Measurements from ENCODE around the gene PNPO. TPM values are rescaled to one million over a fixed set of nuclear protein-coding genes. Genes with fewer than 3 reads are reported as not detected.

Gene PNPO
- polyA plus RNA-seq, 1 donor from 2014 or later, result 1.7 TPM

DNA sequence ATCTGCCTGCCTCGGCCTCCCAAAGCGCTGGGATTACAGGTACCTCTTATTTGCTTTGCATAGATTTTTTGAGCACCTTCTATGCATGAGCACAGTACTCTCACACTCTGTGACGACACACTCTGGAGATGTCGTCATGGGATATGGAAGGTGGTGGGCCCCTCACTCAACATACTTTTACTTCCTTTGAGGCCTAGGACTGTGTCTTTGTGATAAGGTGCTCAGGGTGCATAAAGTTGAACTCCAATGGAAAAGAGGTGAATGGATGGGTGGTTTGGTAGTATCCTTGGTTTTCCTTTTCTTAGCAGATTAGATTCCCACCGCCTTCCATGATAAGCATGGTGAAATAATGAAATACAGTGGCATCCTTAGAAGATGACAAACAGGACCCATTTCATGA lies 23.5 kb downstream of the PNPO start:
- no peak overlapping the region for H3K4me2 ChIP-seq (ENCODE audit: low read length)
- no peaks in the 10 kb centered on the region for H3K9me2 ChIP-seq (ENCODE audit: insufficient read depth, low read length)
- TF ChIP-seq TAF1 (IDR thresholded peaks at IDR 0.05; ENCODE audit: low read depth) (no peak), SMC3 (conservative IDR thresholded peaks at IDR 0.05; ENCODE audit: poor library complexity) (no peak), MXI1 (conservative IDR thresholded peaks at IDR 0.05; ENCODE audit: poor library complexity, severe bottlenecking) (no peak), EZH2 (IDR thresholded peaks at IDR 0.05; ENCODE audit: borderline replicate concordance, insufficient read depth, low read length, poor library complexity, severe bottlenecking) (no peak)
- TF ChIP-seq, protein P1, sequence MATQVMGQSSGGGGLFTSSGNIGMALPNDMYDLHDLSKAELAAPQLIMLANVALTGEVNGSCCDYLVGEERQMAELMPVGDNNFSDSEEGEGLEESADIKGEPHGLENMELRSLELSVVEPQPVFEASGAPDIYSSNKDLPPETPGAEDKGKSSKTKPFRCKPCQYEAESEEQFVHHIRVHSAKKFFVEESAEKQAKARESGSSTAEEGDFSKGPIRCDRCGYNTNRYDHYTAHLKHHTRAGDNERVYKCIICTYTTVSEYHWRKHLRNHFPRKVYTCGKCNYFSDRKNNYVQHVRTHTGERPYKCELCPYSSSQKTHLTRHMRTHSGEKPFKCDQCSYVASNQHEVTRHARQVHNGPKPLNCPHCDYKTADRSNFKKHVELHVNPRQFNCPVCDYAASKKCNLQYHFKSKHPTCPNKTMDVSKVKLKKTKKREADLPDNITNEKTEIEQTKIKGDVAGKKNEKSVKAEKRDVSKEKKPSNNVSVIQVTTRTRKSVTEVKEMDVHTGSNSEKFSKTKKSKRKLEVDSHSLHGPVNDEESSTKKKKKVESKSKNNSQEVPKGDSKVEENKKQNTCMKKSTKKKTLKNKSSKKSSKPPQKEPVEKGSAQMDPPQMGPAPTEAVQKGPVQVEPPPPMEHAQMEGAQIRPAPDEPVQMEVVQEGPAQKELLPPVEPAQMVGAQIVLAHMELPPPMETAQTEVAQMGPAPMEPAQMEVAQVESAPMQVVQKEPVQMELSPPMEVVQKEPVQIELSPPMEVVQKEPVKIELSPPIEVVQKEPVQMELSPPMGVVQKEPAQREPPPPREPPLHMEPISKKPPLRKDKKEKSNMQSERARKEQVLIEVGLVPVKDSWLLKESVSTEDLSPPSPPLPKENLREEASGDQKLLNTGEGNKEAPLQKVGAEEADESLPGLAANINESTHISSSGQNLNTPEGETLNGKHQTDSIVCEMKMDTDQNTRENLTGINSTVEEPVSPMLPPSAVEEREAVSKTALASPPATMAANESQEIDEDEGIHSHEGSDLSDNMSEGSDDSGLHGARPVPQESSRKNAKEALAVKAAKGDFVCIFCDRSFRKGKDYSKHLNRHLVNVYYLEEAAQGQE (IDR thresholded peaks at IDR 0.05; ENCODE audit: borderline replicate concordance), result no peak
- no peak overlapping the region for H3K27ac ChIP-seq (ENCODE audit: low read length)
- no peaks in the 10 kb centered on the region for H3K27me3 ChIP-seq (ENCODE audit: insufficient read depth, low read depth, low read length)
- no peak overlapping the region for H3K4me3 ChIP-seq (ENCODE audit: low read length)
- H3K9ac ChIP-seq (ENCODE audit: low read length), result no peak overlapping the region
- H3K36me3 ChIP-seq (ENCODE audit: insufficient read depth, low read length), result no peaks in the 10 kb centered on the region
- H2AFZ ChIP-seq (ENCODE audit: low read depth, low read length), result no peak overlapping the region
- H4K20me1 ChIP-seq (ENCODE audit: insufficient read depth), result no peaks in the 10 kb centered on the region
- no peaks in the 10 kb centered on the region for H3F3A ChIP-seq (ENCODE audit: insufficient read depth, low read length, poor library complexity, severe bottlenecking)
- no peaks in the 10 kb centered on the region for H3K9me3 ChIP-seq (ENCODE audit: low read length)
- H3K79me2 ChIP-seq (replicated peaks; ENCODE audit: insufficient read depth, low read length), result no peaks in the 10 kb centered on the region

DNA sequence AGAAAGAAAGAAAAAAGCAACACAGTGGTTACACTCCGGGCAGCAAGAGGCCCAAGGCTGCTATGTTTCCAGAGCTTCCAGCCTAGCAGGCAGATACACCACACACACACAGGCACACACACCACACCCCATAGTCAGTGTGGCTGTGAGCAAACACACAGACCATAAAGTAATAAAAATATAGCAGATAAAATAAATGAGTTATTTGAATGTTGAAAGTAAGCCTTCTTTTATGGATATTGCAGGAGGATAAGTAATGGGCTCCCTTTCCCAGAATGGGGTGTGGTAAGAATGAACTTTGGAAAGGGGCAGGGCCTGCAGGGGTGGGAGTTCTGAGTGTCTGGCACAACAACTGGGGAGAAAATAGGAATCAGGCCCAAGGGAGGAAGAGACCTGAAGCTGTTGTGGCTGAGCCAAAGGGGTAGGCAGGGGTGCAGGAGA lies 24.7 kb downstream of the PNPO start:
- no peak overlapping the region for H3K4me2 ChIP-seq (ENCODE audit: low read length)
- H3K9me3 ChIP-seq (ENCODE audit: low read length), result no peaks in the 10 kb centered on the region
- H3F3A ChIP-seq (ENCODE audit: insufficient read depth, low read length, poor library complexity, severe bottlenecking), result no peaks in the 10 kb centered on the region

More for the DNA sequence above, 24.7 kb downstream of the PNPO start:
- Histone ChIP-seq H3K36me3 (ENCODE audit: insufficient read depth, low read length) (no peaks in the 10 kb centered on the region), H3K9ac (ENCODE audit: low read length) (no peak overlapping the region), H3K27me3 (ENCODE audit: insufficient read depth, low read depth, low read length) (no peaks in the 10 kb centered on the region), H3K79me2 (replicated peaks; ENCODE audit: insufficient read depth, low read length) (no peaks in the 10 kb centered on the region), H3K9me2 (ENCODE audit: insufficient read depth, low read length) (no peaks in the 10 kb centered on the region), H3K4me3 (ENCODE audit: low read length) (no peak overlapping the region), H3K27ac (ENCODE audit: low read length) (no peak overlapping the region), H2AFZ (ENCODE audit: low read depth, low read length) (no peak overlapping the region), H4K20me1 (ENCODE audit: insufficient read depth) (no peaks in the 10 kb centered on the region)
- TF ChIP-seq EP300 (conservative IDR thresholded peaks at IDR 0.05; ENCODE audit: poor library complexity, severe bottlenecking) (no peak), POLR2AphosphoS5 (IDR thresholded peaks at IDR 0.05) (no peak), EZH2 (IDR thresholded peaks at IDR 0.05; ENCODE audit: borderline replicate concordance, insufficient read depth, low read length, poor library complexity, severe bottlenecking) (no peak), SMC3 (conservative IDR thresholded peaks at IDR 0.05; ENCODE audit: poor library complexity) (no peak), RAD21 (conservative IDR thresholded peaks at IDR 0.05) (no peak), TAF1 (IDR thresholded peaks at IDR 0.05; ENCODE audit: low read depth) (no peak), MXI1 (conservative IDR thresholded peaks at IDR 0.05; ENCODE audit: poor library complexity, severe bottlenecking) (no peak)
- TF ChIP-seq, protein P1 (IDR thresholded peaks at IDR 0.05; ENCODE audit: borderline replicate concordance), result no peak
- TF ChIP-seq, protein P2, sequence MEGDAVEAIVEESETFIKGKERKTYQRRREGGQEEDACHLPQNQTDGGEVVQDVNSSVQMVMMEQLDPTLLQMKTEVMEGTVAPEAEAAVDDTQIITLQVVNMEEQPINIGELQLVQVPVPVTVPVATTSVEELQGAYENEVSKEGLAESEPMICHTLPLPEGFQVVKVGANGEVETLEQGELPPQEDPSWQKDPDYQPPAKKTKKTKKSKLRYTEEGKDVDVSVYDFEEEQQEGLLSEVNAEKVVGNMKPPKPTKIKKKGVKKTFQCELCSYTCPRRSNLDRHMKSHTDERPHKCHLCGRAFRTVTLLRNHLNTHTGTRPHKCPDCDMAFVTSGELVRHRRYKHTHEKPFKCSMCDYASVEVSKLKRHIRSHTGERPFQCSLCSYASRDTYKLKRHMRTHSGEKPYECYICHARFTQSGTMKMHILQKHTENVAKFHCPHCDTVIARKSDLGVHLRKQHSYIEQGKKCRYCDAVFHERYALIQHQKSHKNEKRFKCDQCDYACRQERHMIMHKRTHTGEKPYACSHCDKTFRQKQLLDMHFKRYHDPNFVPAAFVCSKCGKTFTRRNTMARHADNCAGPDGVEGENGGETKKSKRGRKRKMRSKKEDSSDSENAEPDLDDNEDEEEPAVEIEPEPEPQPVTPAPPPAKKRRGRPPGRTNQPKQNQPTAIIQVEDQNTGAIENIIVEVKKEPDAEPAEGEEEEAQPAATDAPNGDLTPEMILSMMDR (IDR thresholded peaks at IDR 0.05; ENCODE audit: poor library complexity, severe bottlenecking), result no peak

Measured in neural cell (in vitro differentiated cells).